Ishikawa (cell line): ENCODE results near the gene NR2F2.

Experiments
- CEBPB ChIP-seq: IDR thresholded peaks from 2 replicates; pipeline ENCODE4 v1.6.1; 2012
- EGR1 ChIP-seq: IDR thresholded peaks from 2 replicates; pipeline ENCODE4 v1.6.1; 2012
- EP300 ChIP-seq: IDR thresholded peaks from 2 replicates; pipeline ENCODE4 v1.6.1; 2012; ENCODE audit warnings: borderline replicate concordance
- NFIC ChIP-seq: IDR thresholded peaks from 2 replicates; pipeline ENCODE4 v1.6.1; 2012
- RAD21 ChIP-seq: IDR thresholded peaks from 2 replicates; pipeline ENCODE4 v1.6.1; 2012; ENCODE audit warnings: low read depth
- TEAD4 ChIP-seq: IDR thresholded peaks from 2 replicates; pipeline ENCODE4 v1.6.1; 2012
- YY1 ChIP-seq: IDR thresholded peaks from 2 replicates; pipeline ENCODE4 v1.6.1; 2012; ENCODE audit warnings: low read depth
- ZBTB7A ChIP-seq: IDR thresholded peaks from 2 replicates; pipeline ENCODE4 v1.6.1; 2012; ENCODE audit warnings: low read depth

GRCh38 chr15:96374499-96374898 lies 44.0 kb downstream of the NR2F2 start:
- no peak for TF ChIP-seq TEAD4
- no peak for TF ChIP-seq NFIC
- TF ChIP-seq CEBPB: no peak
- TF ChIP-seq ZBTB7A: no peak
- TF ChIP-seq RAD21: no peak
- TF ChIP-seq YY1: no peak
- TF ChIP-seq EGR1: no peak
- no peak for TF ChIP-seq EP300
